Right renal cortex interstitium (tissue), 3 donors: ENCODE results near the gene MOSPD3. TPM values are rescaled to one million over a fixed set of nuclear protein-coding genes. Genes with fewer than 3 reads are reported as not detected.

ENCODE experiments used
- DNase-seq, 3 donors: peaks; one replicate each; pipeline ENCODE4 v3.0.0-alpha.2; 2013; ENCODE audit warnings: low read depth in 3 of 3, low spot score in 2 of 3
- polyA plus RNA-seq, 3 donors: library from polyadenylated mRNA; unstranded; fragments of 120-200 nt; gene quantifications; one replicate each; pipeline ENCODE4 v1.2.1, GENCODE V29; 2013; ENCODE audit not compliant: insufficient read length in 3 of 3

MOSPD3 gene
- polyA plus RNA-seq, 3 donors, result 21.6 to 24.0 (median 23.8) TPM

- no peak for DNase-seq
These were observed 23.9 kb upstream of the MOSPD3 start for GRCh38 chr7:100588438-100588837.

- no peak for DNase-seq
These were observed 22.9 kb upstream of the MOSPD3 start for GRCh38 chr7:100589341-100589947.

- no peak for DNase-seq
These were observed 22.1 kb upstream of the MOSPD3 start for GRCh38 chr7:100590077-100590737.

- no peak for DNase-seq
These were observed 20.7 kb upstream of the MOSPD3 start for GRCh38 chr7:100591596-100591995.

- DNase-seq, result no peak
These were observed 17.2 kb upstream of the MOSPD3 start for GRCh38 chr7:100595188-100595587.

GRCh38 chr7:100598425-100598824, 13.9 kb upstream of the MOSPD3 start:
- DNase-seq, result no peak

- DNase-seq, result no peak
These were observed 12.2 kb upstream of the MOSPD3 start for GRCh38 chr7:100599911-100600729.

GRCh38 chr7:100600730-100601038, 11.7 kb upstream of the MOSPD3 start:
- DNase-seq, result no peak

- no peak for DNase-seq
These were observed 9.2 kb upstream of the MOSPD3 start for GRCh38 chr7:100602889-100603725.

GRCh38 chr7:100603726-100604027, 8.7 kb upstream of the MOSPD3 start:
- no peak for DNase-seq

GRCh38 chr7:100604028-100604975, 8.0 kb upstream of the MOSPD3 start:
- no peak for DNase-seq

- DNase-seq, result no peak
These were observed 7.1 kb upstream of the MOSPD3 start for GRCh38 chr7:100604976-100605911.

GRCh38 chr7:100606313-100606712, 6.0 kb upstream of the MOSPD3 start:
- DNase-seq, result no peak

- no peak for DNase-seq
These were observed 5.2 kb upstream of the MOSPD3 start for GRCh38 chr7:100607111-100607510.

GRCh38 chr7:100609958-100610357, 2.4 kb upstream of the MOSPD3 start:
- no peak for DNase-seq

GRCh38 chr7:100612730-100613390, 520 bp downstream of the MOSPD3 start:
- DNase-seq, result no peak

GRCh38 chr7:100613412-100614175, 1.3 kb downstream of the MOSPD3 start:
- DNase-seq, result no peak
